GM18507 (cell line): ENCODE data around the gene DCTN3.

ENCODE experiments used
- DNase-seq: peaks from one replicate; pipeline ENCODE4 v3.0.0; 2011; ENCODE audit warnings: low read depth; ENCODE audit not compliant: insufficient read length; ENCODE audit errors: extremely low spot score
- FAIRE-seq: peaks from 2 replicates; lab custom pipeline; 2011; peaks lifted over from hg19 to GRCh38; lab: Jason Lieb, UNC

DCTN3 gene

DNA sequence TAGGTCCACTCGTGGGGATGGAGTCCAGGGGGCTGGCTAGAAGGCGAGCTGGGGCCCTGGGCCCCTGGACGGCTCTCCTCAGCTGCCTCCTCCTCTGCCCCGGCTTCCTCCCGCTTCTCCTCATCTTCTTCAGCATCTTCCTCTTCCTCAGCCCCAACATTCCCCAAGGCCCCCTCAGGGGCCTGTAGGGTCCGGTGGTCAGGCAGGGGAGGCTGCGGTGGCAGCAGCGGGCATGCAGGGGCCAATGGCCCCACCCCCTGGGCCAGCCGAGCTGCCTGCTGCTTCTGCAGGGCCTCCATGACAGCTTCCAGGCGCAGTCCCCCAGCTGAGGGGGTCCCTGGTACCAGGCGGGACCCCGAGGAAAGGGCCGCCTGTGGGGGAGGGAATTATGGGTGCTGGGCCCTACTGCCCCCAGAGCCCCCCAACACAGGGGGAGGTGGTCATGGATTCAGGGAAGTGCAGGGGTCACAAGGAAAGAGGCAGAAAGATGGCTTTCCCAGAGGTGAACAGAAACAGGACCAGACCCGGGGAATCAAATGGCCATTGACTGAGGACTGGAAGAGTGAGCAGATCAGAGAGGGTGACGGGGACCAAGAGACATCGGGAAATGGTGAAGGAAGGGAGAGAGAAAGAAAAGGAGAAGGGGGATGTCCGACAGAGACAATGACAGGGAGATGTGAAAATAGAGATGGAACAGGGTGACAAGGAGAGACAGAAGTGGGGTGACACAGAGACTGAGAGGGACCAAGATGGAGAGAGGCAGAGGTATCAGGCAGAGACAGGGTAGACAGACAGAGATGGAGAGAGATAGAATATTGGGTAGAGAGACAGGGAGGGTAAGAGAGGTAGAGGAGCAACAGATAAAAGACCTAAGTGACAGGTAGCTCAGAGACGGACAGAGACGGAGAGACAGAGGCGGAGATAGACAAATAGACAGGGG lies 7.7 kb upstream of the DCTN3 start:
- DNase-seq = no peak
- FAIRE-seq = no peak

DNA sequence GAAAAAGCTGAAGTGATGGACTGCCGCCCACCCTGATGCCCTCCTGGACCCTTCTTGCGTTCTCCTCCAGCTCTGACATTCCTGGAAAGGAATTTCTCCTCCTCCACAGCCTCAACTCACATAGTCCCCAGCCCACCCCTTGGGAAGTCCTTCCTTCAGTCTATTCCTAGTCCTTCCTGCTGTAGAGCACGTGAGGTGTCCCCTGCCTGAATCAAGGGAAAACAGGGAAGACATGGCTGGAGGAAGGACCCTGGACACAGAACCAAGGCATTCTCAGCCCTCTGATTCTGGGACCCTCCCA lies 4.8 kb upstream of the DCTN3 start:
- FAIRE-seq = no peak

GRCh38 chr9:34624475-34625185 lies 4.3 kb upstream of the DCTN3 start:
- FAIRE-seq = no peak
- no peak for DNase-seq

More for the DNA sequence above, 4.8 kb upstream of the DCTN3 start:
- DNase-seq = no peak

- FAIRE-seq (no peak), DNase-seq (no peak)
These were observed 3.3 kb upstream of the DCTN3 start for GRCh38 chr9:34623374-34624235.

DNA sequence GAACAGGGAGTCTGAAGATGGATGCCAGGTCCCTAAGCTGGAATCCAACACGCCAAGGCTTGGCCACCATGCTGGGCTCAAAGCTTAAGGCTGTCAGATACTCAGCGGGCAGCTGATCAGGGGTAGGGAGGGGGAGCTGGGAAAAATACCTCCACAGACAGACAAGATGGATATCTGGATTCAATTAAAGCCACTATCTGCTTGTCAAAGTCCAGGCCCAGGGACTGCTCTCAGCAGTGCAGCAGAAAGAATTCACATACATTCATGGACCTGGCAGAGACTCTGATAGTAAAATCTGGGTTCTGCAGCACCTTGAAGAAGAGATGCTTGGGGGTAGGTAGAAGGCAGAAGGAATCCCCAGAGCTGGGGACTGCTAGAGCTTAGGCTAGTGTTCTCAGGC lies 5.2 kb downstream of the DCTN3 start:
- DNase-seq (no peak), FAIRE-seq (no peak)

GRCh38 chr9:34612788-34613390 lies 7.4 kb downstream of the DCTN3 start:
- FAIRE-seq = peak; percentile 76

DNA sequence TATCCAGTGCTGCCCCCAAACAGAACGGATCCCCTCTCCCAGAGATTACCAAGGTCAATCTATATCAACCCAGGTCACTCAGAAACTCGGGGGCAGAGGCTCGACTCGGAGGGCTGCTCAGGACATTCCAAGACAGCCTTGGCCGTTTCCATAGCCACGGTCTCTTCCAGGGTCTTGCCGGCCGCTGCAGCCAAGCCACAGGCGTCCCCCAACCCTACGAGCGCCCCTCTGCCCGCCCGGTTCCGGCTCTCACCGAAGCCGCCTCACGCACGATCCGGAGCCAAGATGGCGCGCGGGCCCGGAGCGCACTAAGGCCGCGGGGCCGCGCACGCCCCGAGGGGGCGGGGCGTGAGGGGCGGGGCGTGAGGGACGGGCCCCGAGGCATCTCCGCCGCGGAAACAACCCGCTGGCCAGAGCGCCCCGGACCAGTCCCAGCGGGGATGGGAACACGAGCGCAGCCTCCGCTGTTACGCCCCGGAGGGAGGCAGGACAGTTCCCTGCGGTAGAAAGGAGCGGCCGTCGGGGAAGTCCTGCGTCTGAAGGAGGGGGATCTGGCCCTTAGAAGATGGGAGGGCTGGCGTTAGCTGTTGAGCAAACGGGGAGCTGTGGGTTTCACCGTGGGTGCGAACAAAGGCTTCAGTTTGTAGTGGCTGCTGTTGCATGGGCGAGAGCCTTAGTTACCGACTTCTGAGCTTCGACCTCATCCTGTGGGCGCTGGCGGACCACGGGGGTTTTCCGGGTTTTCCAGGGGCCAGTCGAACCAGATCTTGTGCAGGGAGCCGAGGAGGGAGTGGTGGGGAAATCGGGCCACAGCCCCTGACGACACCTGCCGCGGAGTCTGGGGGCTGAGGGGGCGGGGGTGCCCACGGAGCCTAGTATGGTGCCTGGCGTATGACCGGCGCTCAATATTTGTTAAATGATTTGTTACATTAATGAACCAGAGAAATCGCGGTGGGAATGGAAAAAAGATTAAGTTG lies 8.2 kb downstream of the DCTN3 start, which contains the start of gene RPP25L:
Gene RPP25L (minus strand): TSS at position 287 of the 977 bp plus-strand sequence. CDS start 801 bp downstream, outside the sequence.
- DNase-seq (peak; percentile 91), FAIRE-seq (peak; percentile 82)

More at GRCh38 chr9:34612788-34613390, 7.4 kb downstream of the DCTN3 start:
- no peak for DNase-seq

DNA sequence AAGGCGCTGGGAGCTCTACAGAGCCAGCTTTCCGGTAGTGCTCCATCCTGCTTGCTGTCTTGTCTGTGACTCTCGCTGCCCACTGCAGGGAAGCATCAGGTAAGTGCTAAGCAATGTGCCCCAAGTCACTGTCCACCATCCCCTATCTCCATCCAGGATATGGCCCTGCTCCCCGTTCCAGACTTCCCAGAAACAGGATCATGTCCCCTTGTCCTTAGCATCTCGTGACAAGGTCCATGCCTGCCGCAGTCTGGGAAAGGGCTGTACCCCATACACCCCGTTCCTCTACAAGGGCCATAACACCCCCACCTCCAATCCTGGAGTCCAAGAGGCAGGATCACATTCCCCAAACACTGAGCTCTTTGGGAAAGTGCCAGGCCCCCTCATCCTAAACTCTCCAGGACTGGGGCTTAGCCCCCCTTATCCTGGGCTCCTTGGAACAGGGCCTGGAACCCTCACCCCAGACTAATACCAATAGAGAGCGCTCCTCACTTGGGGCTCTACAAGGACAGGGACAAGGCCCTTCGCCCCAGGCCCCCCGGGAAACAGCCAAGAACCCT lies 9.0 kb downstream of the DCTN3 start:
- FAIRE-seq = no peak

GRCh38 chr9:34610434-34611206 lies 9.7 kb downstream of the DCTN3 start:
- FAIRE-seq = no peak
- no peak for DNase-seq

More for the DNA sequence above, 9.0 kb downstream of the DCTN3 start:
- no peak for DNase-seq

- no peak for DNase-seq
- no peak for FAIRE-seq
These were observed 13.0 kb downstream of the DCTN3 start for GRCh38 chr9:34607331-34607730.

GRCh38 chr9:34606905-34607304 lies 13.4 kb downstream of the DCTN3 start:
- no peak for FAIRE-seq
- DNase-seq = no peak

- FAIRE-seq (no peak), DNase-seq (no peak)
These were observed 14.1 kb downstream of the DCTN3 start for GRCh38 chr9:34606190-34606589.

DNA sequence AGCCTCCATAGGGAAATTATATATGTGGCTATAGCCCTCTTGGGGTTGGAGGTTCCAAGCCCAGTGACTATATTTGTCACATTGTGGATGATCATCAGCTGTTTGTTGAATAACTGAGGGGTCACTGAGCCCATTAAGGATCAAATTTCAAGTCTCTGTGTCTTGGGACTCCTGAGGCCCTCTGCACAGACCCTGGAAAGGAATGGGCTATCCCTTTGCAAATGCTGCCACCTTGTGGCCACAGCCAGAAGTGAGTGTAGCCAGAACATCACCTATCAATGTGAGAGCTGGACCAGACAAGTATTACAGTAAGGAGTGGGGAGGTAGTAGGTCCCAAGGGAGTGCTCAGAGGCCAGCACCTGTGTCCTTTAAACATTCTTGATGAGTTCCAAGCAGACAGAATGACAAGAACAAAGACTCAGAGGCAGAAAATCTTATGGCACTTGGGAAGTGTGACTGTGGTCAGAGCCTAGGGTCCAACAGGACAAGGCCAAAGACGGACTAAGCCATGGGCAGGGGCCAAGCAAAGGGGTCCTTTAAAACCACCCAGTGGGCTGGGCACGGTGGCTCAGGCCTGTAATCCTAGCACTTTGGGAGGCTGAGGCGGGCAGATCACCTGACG lies 16.6 kb downstream of the DCTN3 start:
- DNase-seq (peak; percentile 60), FAIRE-seq (peak; percentile 93)

DNA sequence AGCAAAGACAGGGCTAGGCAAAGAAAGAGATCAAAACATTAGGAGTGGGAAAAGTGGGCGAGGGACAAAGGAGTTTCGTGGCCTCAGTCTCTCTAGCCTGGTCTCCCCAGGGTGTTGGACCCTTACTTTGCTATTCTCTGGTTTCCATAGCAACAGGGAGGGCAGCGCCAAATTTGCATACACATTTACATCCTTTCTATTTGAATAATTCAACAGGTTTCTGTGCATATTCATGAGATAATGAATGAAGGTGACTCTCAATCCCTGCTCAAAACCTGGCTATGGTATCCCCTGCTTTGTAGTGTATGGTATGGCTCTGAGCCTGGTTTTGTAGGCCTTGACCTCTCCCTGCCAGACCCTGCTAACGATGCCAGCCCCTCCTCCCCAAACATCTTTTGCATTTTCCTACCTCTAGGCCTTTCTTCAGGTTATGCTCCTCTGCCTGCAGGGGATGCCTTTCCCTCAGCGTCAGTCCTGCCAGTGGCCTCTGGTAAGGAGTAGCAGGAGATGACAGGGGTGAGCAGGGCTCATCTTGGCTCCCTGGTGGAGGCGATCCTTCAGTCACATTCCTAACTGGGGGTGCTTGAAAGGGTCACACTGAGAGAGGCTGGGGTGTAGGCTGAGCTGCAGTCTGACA lies 18.2 kb downstream of the DCTN3 start:
- DNase-seq (no peak), FAIRE-seq (no peak)

GRCh38 chr9:34600908-34601307 lies 19.4 kb downstream of the DCTN3 start:
- FAIRE-seq (no peak), DNase-seq (no peak)

GRCh38 chr9:34599546-34599945 lies 20.7 kb downstream of the DCTN3 start:
- FAIRE-seq (no peak), DNase-seq (no peak)
